Loucy (cell line): ENCODE measurements around the gene CFAP100.

Source experiments
- EZH2phosphoT487 ChIP-seq: fragments of 200-600 bp; IDR thresholded peaks from 2 replicates; pipeline ENCODE4 v1.6.1; 2018; ENCODE audit warnings: antibody characterized with exemption, mild to moderate bottlenecking, moderate library complexity, borderline replicate concordance
- TF ChIP-seq, protein P1 (sequence below): fragments of 200-600 bp; sonication (generic); conservative IDR thresholded peaks from 2 replicates; pipeline ENCODE4 v1.5.1; 2014; ENCODE audit warnings: mild to moderate bottlenecking, antibody characterized with exemption, low read length

DNA sequence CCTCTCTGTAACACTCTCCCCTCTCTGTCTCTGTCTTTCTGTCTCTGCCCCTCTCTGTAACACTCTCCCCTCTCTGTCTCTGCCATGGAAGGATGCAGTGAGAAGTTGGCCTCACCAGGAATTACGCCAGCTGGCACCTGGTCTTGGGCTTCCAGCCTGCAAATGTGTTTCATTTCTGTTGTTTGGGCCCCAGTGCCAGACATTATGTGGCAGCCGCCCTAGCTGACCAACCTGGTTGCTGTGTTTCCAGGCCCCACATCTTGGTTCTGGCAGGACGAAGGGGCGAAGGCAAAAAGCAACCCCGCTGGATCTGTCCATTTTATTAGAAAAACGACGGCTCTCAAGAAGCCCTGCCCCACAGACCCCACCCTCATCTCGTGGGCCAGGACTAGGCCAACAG lies 86.2 kb downstream of the CFAP100 start:
- TF ChIP-seq, protein P1, sequence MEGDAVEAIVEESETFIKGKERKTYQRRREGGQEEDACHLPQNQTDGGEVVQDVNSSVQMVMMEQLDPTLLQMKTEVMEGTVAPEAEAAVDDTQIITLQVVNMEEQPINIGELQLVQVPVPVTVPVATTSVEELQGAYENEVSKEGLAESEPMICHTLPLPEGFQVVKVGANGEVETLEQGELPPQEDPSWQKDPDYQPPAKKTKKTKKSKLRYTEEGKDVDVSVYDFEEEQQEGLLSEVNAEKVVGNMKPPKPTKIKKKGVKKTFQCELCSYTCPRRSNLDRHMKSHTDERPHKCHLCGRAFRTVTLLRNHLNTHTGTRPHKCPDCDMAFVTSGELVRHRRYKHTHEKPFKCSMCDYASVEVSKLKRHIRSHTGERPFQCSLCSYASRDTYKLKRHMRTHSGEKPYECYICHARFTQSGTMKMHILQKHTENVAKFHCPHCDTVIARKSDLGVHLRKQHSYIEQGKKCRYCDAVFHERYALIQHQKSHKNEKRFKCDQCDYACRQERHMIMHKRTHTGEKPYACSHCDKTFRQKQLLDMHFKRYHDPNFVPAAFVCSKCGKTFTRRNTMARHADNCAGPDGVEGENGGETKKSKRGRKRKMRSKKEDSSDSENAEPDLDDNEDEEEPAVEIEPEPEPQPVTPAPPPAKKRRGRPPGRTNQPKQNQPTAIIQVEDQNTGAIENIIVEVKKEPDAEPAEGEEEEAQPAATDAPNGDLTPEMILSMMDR: no peak
- no peak for TF ChIP-seq EZH2phosphoT487
